Heart right ventricle (tissue), 16 donors: Measurements from ENCODE around the gene C1D. TPM values are rescaled to one million over a fixed set of nuclear protein-coding genes. Genes with fewer than 3 reads are reported as not detected.

ENCODE experiments used
- ATAC-seq, 8 donors: fragments of 200-7000 bp; cut with Tn5 transposase; one replicate each; pipeline ENCODE4 v1.9.1; 2020; ENCODE audit warnings: mild to moderate bottlenecking in 8 of 8, moderate library complexity in 8 of 8, moderate number of reproducible peaks in 1 of 8
- DNase-seq, 2 donors: peaks; one replicate each; pipeline ENCODE4 v3.0.0-alpha.2; 2020
- H3K27ac ChIP-seq, 10 donors: fragments of 200-600 bp; sonication (generic) in 2 of 10; one replicate each; pipeline versions ENCODE4 v1.5.0 to v1.8.0; 2020 to 2022; ENCODE audit warnings: mild to moderate bottlenecking in 3 of 10
- H3K27me3 ChIP-seq, 7 donors: fragments of 200-600 bp; one replicate each; pipeline ENCODE4 v1.8.0; 2021 to 2022; ENCODE audit warnings: mild to moderate bottlenecking in 2 of 7
- H3K36me3 ChIP-seq, 9 donors: fragments of 200-600 bp; sonication (generic) in 1 of 9; one replicate each; pipeline versions ENCODE4 v1.5.0 to v1.8.0; 2020 to 2022; ENCODE audit warnings: mild to moderate bottlenecking in 2 of 9
- H3K4me1 ChIP-seq, 9 donors: fragments of 200-600 bp; sonication (generic) in 1 of 9; one replicate each; pipeline versions ENCODE4 v1.5.0 to v1.8.0; 2020 to 2022; ENCODE audit warnings: mild to moderate bottlenecking in 4 of 9
- H3K4me3 ChIP-seq, 10 donors: fragments of 200-600 bp; sonication (generic) in 2 of 10; one replicate each; pipeline versions ENCODE4 v1.5.0 to v1.8.0; 2020 to 2022; ENCODE audit warnings: mild to moderate bottlenecking in 7 of 10, moderate library complexity in 2 of 10
- H3K9me3 ChIP-seq, 11 donors: fragments of 200-600 bp in 10 of 11; sonication (generic) in 2 of 11; one replicate each; pipeline versions ENCODE4 v1.5.0 to v1.8.0; 2013 to 2022; ENCODE audit warnings: mild to moderate bottlenecking in 2 of 11, control low read depth in 1 of 11, moderate library complexity in 1 of 11
- WGBS, 2 donors: extraction: QIAGEN DNeasy Blood & Tissue Kit; methylation state at CpG; one replicate each; pipeline ENCODE4 v1.1.7; 2013; ENCODE audit warnings: inconsistent platforms in 1 of 2; 5-methylcytosine and 5-hydroxymethylcytosine counted together
- intact Hi-C, 10 donors: fragments of 100-400 bp; cut with DNase I; formaldehyde crosslinking; loops; one replicate each; pipeline versions ENCODE4 v1.11.1 to v1.14.2; 2022
- polyA plus RNA-seq, 2 donors: library from polyadenylated mRNA; stranded (reverse); fragments of 200-250 nt; gene quantifications; one replicate each; pipeline ENCODE4 v1.2.3, GENCODE V29; 2013
- total RNA-seq, 10 donors: library from RNA; stranded (reverse); fragmentation: NEBNext Ultra II Directional in 3 of 10; extraction: Animal tissue kit (Norgen Biotek cat#: 25700) in 3 of 10; gene quantifications; one replicate each; pipeline versions ENCODE4 v1.2.1 to v1.2.4, GENCODE V29; 2021 to 2023
- TF ChIP-seq, protein P1 (sequence below), 9 donors: fragments of 200-600 bp; sonication (generic) in 2 of 9; IDR thresholded peaks; one replicate each; pipeline versions ENCODE4 v1.5.0 to v1.8.0; 2021 to 2022; ENCODE audit warnings: antibody characterized with exemption in 9 of 9, mild to moderate bottlenecking in 5 of 9, moderate library complexity in 1 of 9
- donor health status: Arrhythmogenic right ventricular cardiomyopathy.
- donor health status: ischemic (EF 13 %, LVEDD 7.1; RV severe dilation, severe dysfunction).
- donor health status: healthy with polysubstance abuse.
- donor health status: DM: no; HTN: yes; CAD: no.
- donor health status: DM: no; HTN: no; CAD: no.
- donor health status: ischemic (EF 25% LVEDD 6.9; RV normal size, moderate dysfunction).
- donor health status: ischemic (EF 25% LVEDD 5.7; RV mildly dilated, moderate dysfunction).
- donor health status: healthy.
- donor health status: DM: yes; HTN: yes; CAD: no.
- donor health status: Ischemic cardiomyopathy.
- donor health status: ischemic (EF 35%, LVEDD 5.7; RV mildly dilated, moderate dysfunction).
- donor health status: nonischemic (EF 11% LVEDD 7.7; RV severe dilation, severe dysfunction).
- donor health status: DM: yes; HTN: yes; CAD: no.
- donor health status: PGD.
- donor health status: ischemic (EF 29% LVEDD 5.4; RV normal size, mild dysfunction).
- donor health status: nonischemic (EF 23%, LVEDD 6.1; RV moderate dilation, normal function).

The C1D gene
- total and polyA plus RNA-seq, 12 donors, result 7.4 to 25.2 (median 14.5) TPM

DNA sequence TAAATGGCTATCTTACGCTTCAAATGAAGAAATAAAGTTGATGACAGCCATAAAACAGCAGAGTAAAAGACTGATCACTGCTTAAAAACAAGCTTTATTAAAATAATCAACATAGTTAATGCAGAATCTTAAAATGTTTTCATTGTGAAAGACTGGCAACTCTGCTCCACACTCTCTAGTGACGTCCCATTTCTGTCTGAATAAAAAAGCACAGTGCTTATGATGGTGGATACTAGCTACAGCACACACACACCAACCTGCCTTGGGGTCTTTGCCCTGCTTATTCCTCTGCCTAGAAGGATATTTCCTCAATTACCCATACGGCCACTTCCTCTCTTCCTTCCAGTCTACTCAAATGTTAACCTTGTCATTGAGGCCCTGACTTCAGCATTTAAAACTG lies 19.1 kb downstream of the C1D start:
- intact Hi-C loops, result no loop called here
- TF ChIP-seq, protein P1, sequence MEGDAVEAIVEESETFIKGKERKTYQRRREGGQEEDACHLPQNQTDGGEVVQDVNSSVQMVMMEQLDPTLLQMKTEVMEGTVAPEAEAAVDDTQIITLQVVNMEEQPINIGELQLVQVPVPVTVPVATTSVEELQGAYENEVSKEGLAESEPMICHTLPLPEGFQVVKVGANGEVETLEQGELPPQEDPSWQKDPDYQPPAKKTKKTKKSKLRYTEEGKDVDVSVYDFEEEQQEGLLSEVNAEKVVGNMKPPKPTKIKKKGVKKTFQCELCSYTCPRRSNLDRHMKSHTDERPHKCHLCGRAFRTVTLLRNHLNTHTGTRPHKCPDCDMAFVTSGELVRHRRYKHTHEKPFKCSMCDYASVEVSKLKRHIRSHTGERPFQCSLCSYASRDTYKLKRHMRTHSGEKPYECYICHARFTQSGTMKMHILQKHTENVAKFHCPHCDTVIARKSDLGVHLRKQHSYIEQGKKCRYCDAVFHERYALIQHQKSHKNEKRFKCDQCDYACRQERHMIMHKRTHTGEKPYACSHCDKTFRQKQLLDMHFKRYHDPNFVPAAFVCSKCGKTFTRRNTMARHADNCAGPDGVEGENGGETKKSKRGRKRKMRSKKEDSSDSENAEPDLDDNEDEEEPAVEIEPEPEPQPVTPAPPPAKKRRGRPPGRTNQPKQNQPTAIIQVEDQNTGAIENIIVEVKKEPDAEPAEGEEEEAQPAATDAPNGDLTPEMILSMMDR (IDR thresholded peaks at IDR 0.05), result no peak
- no peaks in the 10 kb centered on the region for H3K27me3 ChIP-seq
- no peak for DNase-seq
- peaks cover 0 to 58% (median 7%) of the 10 kb centered on the region in 9 donors for H3K36me3 ChIP-seq
- H3K4me1 ChIP-seq, result no peaks in the 10 kb centered on the region
- no peak overlapping the region for H3K4me3 ChIP-seq
- H3K27ac ChIP-seq, result no peak overlapping the region
- 92 to 93% methylated on average over 3 of the region's 3 CpGs for WGBS, 2 donors
- no peaks in the 10 kb centered on the region for H3K9me3 ChIP-seq
- no peak for ATAC-seq

DNA sequence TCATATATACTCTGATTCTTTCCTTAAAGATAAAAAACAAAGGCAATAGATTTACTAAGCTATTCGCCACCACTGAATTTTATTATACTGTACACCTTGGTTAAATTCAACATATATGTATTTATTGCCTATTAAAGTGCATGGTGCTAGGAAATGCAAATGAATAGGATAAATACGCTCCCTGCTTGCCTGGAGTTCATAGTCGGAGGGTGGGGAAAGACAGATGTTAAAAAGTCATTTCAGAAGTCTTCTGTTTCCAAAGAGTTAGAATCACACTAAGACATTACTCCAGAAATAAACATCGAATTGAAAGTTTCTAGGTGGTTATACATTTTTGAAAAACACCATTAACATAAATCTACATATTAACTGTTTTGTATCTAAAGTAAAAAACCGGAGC lies 19.8 kb downstream of the C1D start:
- intact Hi-C loops, result no loop called here
- 94 to 96% methylated on average over 5 of the region's 5 CpGs for WGBS, 2 donors
- ATAC-seq, result no peak

DNA sequence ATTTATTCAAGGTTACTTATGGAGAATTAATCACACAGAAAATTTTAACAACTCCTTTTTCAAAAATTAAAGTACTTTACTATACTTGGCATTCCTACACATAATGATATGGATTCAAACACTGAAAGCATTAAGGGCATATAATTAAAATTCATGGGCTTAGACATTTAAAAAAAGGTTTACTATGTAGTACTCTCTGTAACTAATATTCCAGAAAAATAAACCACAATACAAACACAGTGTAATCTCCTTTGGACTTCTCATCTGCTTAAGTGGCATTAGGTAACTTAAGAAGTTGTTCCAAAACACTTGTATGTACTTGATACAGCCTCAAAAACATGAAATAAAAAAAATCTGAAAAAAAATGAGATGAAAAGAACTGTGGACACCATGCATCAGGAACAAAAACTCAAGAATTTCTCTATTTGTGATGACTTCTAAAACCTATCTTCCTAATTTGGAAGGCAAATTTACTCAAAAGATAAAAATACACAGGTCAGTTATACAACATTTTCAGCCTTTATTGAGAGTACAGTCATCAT lies 21.0 kb downstream of the C1D start:
- ATAC-seq, result no peak
- peaks cover 0 to 55% (median 7%) of the 10 kb centered on the region in 9 donors for H3K36me3 ChIP-seq

More for the DNA sequence above, 19.8 kb downstream of the C1D start:
- DNase-seq, result no peak
- Histone ChIP-seq H3K36me3 (peaks cover 0 to 58% (median 7%) of the 10 kb centered on the region in 9 donors), H3K4me3 (no peak overlapping the region), H3K27me3 (no peaks in the 10 kb centered on the region), H3K27ac (no peak overlapping the region), H3K4me1 (no peaks in the 10 kb centered on the region), H3K9me3 (no peaks in the 10 kb centered on the region)
- TF ChIP-seq, protein P1 (IDR thresholded peaks at IDR 0.05), result no peak

DNA sequence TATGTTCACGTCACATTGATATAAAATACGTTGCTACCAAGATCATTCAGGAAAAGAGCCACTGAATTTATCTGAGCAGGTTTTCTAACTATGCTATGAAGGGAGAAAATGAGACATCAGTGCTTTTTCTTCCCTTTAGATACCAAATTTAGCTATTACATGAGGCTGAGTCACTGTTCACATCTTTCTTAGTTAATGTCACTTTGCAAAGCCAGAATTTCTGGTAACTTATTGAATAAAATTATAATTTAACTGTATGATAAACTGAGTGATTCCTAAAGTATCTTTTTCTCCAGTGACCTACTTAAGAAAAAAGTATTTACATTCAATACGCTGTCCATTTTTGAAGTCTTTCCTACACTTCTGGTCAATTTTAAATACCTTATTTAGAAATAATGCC lies 22.7 kb downstream of the C1D start:
- Histone ChIP-seq H3K9me3 (no peaks in the 10 kb centered on the region), H3K4me3 (no peak overlapping the region), H3K27me3 (no peaks in the 10 kb centered on the region), H3K27ac (no peak overlapping the region), H3K36me3 (peaks cover 0 to 38% (median 0%) of the 10 kb centered on the region in 9 donors), H3K4me1 (no peaks in the 10 kb centered on the region)
- DNase-seq (no peak), ATAC-seq (no peak)
- WGBS, 2 donors, result 93 to 96% methylated on average over 3 of the region's 3 CpGs
- TF ChIP-seq, protein P1 (IDR thresholded peaks at IDR 0.05), result no peak
- intact Hi-C loops, result no loop called here

More for the DNA sequence above, 21.0 kb downstream of the C1D start:
- no peak for DNase-seq
- H3K4me1 ChIP-seq, result no peaks in the 10 kb centered on the region
- TF ChIP-seq, protein P1 (IDR thresholded peaks at IDR 0.05), result no peak
- no peak overlapping the region for H3K4me3 ChIP-seq
- H3K27me3 ChIP-seq, result no peaks in the 10 kb centered on the region
- intact Hi-C loops, result no loop called here
- no peaks in the 10 kb centered on the region for H3K9me3 ChIP-seq
- no peak overlapping the region for H3K27ac ChIP-seq
